NK-92 treated with Interleukin-12 subunit alpha and Interleukin-12 subunit beta, amount 100 ng/mL, for 24 hours (cell line): ENCODE results near the gene PHACTR4.
"Not testable (repeated sequence)": the region's sequence is repeated elsewhere in the genome, so short reads cannot be mapped to it uniquely, and the experiment has no call there.

ENCODE experiments used
- DNase-seq: peaks from one replicate; lab custom pipeline; 2025; lab: John Stamatoyannopoulos, UW

PHACTR4 gene

DNA sequence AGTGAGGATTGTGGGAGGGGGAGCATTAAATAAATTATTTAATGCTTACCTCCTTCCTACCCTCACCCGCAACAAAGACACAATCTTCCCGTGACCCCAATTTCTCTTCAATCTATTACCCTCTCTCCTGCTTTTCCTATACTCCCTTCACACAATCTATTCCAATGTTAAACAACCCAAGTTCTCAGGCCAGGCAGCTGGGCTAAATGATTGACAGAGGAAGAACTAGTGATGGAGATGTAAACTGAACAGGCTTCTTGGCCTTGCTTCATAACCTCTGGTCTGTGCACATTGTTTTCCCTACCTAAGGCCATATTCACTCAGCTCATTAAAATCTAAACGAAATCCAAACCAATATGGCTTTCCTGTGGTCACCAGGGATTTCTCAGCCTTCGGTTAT, 132.4 kb downstream of the PHACTR4 start:
- DNase-seq: no peak

DNA sequence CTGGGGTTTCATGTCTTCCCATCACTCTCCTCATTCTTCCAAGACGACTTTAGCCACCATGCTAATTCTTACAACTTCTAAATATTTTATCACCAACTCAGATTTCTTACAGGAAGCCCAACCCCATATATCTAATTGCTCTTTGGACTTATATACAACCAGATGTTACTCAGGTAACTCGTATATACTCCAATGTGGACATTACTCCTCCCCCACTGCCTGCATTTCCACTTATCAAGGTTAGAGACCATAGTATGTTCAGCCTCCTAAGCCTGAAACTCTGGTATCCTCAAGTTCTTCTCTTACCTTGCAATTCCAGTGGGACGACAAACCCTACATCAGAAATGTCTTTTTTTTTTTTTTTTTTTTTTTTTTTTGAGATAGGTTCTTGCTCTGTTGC, 133.6 kb downstream of the PHACTR4 start:
- DNase-seq: no peak

DNA sequence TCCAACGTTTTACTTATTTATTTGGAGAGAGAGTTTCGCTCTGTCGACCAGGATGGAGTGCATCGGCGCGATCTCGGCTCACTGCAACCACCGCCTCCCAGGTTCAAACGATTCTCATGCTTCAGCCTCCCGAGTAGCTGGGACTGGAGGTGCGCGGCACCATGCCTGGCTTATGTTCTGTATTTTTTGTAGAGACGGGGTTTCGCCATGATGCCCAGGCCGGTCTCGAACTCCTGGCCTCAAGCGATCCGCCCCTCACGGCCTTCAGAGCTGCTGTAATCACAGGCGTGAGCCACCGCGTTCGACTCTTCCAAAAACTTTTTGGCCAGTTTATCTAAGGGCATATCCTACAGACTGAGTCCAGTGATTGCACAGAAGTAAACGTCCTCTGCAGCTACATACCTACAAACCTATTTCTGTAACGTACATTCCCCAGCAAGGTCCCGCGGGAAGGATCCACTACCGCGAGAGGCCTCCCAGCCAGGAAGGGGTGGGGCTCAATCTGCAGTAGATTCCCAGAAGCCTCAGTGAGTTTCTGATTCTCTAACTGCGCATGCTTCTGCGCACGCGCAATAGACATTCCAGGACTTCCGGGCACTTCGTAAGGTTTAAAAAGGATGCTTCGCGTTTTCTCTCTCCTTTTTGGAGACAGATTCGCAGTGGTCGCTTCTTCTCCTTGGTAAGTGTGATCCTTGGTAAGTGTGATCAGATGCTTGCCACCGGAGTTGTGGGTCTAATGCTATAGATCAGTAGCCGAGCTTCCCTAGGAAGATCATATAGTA, 136.1 kb downstream of the PHACTR4 start, which contains the start of gene RCC1:
Gene RCC1 (plus strand): TSS at position 638 of the 782 bp plus-strand sequence. CDS start 23,824 bp downstream, outside the sequence.
- DNase-seq: peak; percentile 94

DNA sequence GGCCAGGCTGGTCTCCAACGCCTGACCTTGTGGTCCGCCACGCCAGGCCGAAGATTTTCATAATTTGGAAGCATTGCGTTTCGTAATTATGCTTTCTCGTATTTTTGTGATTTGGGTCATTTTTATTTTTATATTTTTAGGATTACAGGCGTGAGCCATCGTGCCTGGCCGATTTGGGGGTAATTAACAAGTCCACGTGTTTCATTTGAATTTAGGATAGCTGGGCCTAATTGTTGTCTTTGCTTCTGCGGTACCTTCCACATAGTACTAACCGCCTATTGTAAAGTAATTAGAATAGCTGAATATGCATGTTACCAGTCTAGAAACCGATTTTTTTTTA, 137.3 kb downstream of the PHACTR4 start:
- DNase-seq: no peak

DNA sequence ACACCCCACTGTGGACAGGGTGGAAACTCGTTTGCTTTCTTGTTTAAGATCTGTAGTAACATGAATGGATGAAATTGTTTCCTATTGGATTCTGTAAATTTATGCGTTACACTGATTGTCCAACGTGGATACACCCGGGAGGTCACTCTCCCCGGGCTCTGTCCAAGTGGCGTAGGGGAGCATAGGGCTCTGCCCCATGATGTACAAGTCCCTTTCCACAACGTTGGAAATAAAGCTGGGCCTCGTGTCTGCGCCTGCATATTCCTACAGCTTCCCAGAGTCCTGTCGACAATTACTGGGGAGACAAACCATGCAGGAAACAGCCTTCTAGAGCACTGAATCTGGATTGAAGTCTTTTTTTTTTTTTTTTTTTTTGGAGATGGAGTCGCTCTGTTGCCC, 137.7 kb downstream of the PHACTR4 start:
- DNase-seq: no peak

DNA sequence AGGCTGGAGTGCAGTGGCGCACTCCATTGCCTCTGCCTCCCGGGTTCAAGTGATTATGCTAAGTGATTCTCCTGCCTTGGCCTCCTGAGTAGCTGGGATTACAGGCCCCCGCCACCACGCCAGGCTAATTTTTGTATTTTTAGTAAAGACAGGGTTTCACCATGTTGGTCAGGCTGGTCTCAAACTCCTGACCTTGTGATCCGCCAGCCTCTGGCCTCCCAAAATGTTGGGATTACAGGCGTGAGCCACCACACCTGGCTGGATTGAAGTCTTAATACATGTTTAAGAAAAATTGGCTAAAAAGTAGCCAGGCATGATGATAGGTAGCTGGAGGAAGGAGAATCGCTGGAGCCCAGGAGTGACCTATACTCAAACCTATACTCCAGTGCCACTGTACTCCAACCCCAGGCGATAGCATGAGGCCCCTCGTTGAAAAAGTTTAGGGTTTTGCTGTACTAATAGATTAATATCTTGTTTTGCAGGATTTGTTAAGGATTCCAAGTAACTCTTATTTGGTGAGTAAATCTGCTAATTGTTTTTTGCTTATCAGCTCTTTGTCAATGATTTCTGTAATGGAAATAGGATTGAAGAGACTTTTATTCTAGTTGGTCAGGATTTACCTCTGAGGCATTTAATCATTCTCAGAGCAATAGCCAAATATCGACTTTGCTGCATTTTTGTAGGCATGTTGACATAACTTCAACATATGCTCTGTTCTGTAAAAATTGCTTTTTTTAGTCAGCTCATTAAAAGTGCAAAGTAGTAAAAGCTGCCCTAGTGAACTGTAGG, 138.3 kb downstream of the PHACTR4 start:
- DNase-seq: no peak

DNA sequence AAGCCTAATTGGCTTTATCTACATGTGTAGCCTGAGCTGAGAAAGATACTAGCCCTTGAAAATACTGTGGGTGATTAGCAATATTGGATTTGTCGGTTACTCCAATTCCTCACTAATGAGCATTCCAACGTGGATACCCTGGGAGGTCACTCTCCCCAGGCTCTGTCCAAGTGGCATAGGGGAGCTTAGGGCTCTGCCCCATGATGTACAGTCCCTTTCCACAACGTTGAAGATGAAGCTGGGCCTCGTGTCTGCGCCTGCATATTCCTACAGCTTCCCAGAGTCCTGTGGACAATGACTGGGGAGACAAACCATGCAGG, 138.9 kb downstream of the PHACTR4 start:
- DNase-seq: no peak

DNA sequence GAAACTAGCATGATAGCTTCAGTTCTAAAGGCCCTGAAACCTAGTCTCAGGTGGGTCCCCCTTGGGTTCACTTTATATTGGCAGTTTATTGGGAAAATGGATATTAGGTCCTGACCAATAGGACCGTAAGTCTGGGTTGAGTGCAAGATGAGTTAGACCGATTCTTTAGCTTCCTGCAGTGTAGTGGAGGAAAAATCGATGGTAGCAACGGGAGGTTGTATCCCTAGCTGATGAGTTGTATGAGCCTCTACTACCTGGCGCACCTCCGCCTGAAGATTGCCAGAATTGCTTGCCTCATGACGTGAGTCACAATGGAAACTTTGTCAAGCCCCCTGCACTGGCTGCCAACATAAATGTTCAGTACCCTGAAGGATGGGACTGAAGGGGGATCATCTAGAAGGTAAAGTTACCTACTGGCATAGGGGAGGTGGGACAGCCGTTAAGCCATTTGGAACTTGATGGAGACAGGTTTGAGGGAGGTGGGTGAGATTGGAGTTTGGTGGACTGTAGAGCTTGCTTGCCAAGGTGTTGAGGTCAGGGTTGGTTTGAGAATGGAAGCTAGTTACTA, 140.2 kb downstream of the PHACTR4 start:
- DNase-seq: no peak

DNA sequence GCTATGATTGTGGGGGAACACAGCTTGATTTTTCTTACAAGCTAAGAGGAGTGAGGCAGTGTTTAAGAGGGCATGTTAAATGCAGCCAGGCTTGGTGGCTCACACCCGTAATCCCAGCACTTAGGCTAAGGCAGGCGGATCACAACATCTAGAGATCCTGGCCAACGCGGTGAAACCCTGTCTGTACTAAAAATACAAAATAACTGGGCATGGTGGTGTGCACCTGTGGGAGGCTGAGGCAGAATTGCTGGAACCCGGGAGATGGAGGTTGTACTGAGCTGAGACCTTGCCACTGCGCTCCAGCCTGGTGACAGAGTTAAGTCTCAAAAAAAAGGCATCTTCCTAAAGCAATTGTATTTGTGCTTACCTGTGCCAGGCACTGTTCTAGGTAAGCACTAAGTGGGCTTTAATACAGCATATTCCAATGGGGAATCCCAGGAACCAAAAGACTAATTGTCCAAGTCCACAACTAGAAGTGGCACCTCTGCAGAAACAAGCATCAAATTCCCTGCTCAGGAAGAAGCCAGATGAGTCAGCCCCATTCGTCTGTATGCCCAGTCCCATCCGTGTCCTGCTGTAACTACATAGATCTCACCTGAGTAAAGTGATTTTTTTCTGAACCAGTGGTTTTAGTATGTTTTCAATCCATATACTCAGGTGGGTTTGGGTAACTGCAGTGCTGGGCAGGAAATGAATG, 140.9 kb downstream of the PHACTR4 start:
- DNase-seq: no peak

DNA sequence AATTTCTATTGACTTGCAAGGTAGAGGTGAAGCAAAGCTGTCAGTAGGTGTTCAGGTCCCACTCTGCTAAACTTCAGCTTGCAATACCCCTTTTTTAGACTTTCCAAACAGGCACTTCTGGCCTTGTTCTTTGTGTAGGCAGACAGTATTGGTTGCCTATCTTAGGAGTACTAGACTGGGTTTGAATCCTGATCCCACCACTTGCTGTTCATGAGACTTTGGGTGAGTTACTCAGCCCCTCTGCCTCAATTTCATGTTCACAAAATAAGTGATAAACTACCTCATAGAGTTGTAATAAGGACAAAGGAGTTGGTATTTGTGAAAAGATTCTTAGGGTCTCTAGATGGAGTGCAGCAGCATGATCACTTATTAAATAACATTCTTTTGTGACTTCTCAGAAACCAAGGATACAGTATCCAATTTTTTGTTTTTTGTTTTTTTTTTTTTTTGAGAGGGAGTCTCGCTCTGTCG, 141.5 kb downstream of the PHACTR4 start:
- no peak for DNase-seq

DNA sequence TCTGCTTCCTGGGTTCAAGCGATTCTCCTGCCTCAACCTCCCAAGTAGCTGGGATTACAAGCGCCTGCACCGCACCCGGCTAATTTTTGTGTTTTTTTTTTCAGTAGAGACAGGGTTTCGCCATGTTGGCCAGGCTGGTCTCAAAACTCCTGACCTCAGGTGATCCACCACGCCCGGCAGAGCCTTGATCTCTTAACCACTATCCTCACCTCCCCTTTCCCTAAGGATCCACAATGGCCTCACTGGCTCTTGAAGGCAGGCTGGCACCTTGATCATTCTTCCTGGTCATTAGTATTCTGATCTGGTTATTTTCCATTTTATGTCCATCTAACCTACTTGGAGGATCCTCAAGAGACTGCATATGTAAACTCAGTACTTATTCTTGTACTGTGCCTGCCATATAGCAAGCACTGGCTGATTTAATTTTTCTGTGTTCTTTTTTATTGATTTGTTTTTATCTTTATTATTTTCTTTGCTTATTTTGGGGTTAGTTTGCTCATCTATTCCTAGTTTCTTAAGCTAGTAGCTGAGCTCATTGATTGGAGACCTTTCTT, 142.6 kb downstream of the PHACTR4 start:
- DNase-seq: no peak

DNA sequence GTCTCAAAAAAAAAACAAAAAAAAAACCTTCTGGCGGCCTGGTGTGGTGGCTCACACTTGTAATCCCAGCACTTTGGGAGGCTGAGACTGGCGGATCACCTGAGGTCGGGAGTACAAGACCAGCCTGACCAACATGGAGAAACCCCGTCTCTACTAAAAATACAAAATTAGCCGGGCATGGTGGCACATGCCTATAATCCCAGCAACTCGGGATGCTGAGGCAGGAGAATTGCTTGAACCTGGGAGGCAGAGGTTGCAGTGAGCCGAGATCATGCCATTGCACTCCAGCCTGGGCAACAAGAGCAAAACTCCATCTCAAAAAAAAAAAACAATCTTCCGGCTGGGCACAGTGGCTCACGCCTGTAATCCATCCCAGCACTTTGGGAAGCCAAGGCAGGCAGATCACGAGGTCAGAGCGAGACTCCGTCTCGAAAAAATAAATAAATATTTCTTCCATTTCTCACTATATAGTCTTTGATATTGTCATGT, 144.9 kb downstream of the PHACTR4 start:
- DNase-seq: not testable (repeated sequence)

DNA sequence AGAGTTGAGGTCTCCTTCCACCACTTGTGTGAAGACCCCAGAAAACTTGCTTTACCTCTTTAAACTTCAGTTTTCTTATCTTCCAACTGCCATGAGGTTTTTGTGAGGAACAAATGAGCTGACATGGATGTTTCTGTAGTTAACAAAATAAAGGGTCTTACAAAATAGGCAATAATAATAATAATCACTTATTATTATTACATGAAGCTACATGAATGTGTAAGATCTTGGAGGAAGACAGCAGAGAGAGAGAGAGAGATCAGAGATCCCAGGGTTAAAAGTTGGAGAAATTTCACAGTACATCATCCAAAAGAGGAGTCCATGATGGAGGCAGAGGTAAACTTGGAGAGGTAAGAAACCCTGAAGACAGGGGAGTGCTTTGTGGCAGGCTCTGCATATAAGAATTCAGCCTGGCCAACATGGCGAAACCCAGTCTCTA, 147.0 kb downstream of the PHACTR4 start:
- no peak for DNase-seq

DNA sequence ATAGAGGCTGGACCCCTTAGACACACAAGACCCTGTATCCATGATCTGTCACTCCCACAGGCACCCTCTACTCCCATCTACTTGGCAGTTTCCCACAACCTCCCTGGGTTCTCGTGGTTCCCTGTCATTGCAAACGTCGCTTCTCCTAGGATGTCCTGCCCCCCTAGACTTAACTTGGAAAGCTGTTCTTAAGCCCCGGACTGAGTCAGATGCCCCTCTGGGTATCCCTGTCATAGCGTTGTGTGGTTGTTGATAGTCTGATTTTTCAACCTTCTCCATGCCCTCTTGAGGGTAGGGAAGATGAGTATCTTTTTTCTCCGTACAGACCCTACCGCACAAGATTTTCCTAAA, 148.1 kb downstream of the PHACTR4 start:
- no peak for DNase-seq

DNA sequence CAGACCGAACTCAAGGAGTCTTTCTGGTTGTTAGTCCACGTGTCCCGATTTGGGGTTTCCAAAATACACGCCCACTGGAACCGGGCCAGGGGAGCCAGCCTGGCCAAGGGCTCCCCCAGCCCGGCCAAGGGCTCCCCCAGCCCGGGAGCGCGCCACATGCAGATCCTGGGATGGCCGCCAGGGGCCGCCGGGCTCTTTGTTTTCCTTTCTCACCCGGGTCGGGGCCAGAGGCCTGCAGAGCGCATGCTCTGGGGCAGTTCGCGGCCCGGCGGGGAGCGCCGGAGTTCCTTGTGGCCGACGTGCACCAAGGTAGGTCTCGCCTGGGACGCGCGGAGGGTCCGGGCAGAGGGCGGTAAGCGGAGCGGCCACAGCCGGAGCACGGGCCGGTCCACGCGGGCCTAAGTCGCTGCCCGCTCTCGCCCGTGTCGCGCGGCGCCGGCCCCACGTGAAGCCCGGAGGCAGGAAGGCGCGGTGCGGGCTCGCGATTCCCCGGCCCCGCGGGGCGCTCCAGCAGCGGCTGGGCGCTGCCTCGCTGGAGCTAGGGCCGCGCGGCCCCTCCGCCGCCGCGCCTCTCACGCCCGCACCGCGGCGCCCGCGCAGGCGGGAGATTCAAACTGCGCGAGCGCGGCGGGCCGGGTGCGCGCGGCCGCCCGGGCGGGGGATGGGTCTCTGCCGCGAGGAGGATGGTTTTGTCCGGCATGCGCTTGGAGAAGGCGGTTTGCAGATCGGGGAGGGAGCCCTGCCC, 148.6 kb downstream of the PHACTR4 start:
- DNase-seq: peak; percentile 88

DNA sequence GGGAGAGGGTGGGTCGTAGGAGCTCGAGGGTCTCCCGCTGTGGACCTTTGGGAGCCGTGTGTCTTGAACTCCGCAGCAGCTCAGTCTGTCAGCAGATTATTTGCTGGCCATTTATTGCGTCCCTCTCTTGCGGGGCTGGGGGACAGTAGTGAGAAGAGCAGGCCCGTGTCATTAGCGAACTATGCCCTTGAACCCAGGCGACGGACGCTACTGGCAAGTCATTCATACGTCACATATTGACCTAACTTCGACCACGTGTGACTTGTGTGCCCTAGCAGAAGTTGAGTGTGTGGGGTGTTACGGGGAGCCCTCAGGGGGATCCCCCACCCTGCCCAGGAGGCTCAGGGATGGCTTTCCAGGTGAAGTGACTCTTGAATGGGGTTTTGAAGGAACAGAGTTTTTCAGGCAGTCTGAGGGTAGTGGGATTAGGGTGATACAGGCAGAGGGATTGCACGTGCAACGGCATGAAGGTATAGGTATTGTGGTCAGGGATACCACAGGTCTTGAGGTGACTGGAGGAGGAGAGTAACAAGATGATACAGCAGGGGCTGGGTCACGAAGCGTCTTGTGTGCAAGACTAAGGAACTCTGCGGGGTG, 149.3 kb downstream of the PHACTR4 start:
- peak; percentile 58 for DNase-seq

DNA sequence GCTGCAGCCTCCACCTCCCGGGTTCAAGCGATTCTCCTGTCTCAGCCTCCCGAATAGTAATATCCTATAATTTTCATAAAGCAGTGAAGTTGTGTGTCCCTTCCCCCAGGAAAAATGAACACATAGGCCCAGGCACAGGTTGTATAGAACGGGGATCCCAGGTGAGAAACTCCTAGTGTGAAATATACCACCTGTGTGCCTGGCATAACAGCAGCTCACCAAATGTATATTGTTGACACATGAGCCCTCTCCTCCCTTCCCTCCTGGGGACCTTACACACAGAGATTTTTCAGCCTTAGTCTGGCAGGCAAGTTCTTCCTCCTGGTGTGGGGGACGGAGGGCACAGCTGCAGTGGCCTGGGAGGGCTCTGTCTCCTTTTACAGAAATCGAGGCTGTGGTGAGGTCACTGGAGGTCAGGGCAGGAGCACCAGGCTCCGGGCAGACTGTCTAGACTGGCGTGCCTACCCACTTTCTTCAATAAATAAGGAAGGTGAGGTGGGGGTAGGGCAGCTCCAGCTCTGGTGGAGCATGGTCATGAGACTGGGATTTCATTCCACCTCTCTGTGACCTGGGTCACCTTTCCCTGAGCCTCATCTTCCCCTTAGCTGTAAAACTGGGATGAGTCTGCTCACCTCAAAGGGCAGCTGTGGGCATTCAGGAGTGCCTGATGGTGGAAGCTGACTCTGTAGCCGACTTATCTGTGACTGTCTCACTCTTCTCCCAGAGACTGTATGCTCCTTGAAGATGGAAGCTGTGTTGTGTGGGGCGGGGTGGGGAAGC, 150.6 kb downstream of the PHACTR4 start:
- no peak for DNase-seq

DNA sequence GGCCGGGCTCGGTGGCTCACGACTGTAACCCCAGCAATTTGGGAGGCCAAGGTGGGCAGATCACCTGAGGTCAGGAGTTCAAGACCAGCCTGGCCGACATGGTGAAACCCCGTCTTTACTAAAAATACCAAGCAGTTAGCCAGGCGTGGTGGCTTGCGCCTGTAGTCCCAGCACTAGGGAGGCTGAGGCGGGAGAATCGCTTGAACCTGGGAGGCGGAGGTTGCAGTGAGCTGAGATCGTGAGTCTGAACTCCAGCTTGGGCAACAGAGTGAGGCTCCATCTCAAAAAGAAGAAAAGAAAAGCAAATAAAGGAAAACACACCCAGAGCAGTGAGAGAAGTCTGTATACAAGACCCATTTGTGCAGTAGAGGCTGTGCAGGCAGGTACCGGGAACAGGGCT, 151.3 kb downstream of the PHACTR4 start:
- not testable (repeated sequence) for DNase-seq

DNA sequence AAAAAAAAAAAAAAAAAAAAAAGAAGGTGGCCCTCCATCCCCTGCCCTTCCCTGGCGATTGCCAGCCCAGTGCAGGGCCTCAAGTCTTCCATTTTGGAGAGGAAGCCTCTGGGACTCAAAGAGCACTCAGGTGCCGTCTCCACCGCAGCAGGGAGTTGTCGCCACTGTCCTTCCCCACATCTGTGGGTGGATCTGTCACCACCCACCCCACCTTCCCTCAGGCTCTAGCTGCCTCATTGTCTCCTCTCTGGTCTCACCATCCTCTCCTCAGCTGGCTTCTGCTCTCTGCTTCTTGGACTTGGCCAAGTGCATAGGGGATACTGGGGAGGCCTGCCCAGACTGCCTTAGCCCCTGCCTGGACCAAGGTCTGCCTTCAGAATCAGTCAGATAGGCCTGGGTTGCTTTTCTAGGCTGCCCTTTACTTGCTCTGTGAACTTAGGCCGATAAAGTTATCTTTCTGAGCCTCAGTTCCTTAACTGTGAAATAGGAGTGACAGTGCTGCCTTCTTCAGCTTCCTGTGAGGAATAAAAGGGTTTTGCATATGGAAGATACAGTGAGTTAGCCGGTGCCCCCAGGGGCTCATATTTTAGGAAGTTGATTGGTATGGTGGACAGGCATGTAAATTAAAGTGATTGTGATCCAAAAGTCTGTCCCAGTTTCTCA, 152.1 kb downstream of the PHACTR4 start:
- no peak for DNase-seq

DNA sequence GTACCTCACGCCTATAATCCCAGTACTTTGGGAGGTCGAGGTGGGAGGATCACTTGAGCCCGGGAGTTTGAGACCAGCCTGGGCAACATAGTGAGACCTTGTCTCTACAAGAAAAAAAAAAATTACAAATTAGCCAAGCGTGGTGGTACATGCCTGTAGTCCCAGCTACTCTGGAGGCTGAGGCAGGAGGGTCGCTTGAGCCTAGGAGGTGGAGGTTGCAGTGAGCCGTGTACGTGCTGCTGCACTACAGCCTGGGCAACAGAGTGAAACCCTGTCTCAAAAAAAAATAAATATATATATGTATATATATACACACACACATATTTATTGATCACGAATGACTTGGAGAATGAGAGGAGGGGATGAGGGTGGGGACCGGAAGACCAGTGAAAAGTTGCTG, 153.0 kb downstream of the PHACTR4 start:
- DNase-seq: not testable (repeated sequence)
